Erythroblast (primary cell): Measurements from ENCODE around the gene C1orf210.

Source experiments
- GATA1 ChIP-seq: IDR thresholded peaks from 2 replicates; pipeline ENCODE4 v1.6.1; 2011; ENCODE audit warnings: low read depth, mild to moderate bottlenecking, control low read depth, low read length, moderate library complexity
- POLR2A ChIP-seq: IDR thresholded peaks from 2 replicates; pipeline ENCODE4 v1.6.1; 2011; ENCODE audit warnings: mild to moderate bottlenecking, low read length

DNA sequence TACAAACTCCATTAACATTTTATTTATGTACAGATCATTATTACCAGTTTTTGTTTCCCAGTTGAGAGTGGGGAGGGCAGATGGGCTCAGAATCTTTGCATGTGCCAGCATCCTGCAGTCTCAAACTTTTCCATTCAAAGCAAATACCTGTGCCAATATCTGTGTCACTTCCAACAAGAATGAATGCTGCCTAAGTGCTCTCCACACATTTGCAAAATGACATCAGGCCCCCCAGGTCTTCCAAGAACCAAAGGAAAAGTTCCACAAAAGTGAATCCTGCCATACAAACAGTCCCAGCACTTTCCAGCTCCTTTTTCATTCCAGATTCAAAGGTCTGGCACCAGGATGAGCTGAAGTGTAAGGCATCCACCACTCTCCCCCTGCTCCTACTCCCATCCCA lies 13.7 kb upstream of the C1orf210 start:
- TF ChIP-seq POLR2A: no peak
- TF ChIP-seq GATA1: no peak
